Measurements from ENCODE around the gene SLCO4A1. TPM values are rescaled to one million over a fixed set of nuclear protein-coding genes. Genes with fewer than 3 reads are reported as not detected.

The SLCO4A1 gene
- total RNA-seq, 1 donor from 2014 or later = 38.6 TPM

DNA sequence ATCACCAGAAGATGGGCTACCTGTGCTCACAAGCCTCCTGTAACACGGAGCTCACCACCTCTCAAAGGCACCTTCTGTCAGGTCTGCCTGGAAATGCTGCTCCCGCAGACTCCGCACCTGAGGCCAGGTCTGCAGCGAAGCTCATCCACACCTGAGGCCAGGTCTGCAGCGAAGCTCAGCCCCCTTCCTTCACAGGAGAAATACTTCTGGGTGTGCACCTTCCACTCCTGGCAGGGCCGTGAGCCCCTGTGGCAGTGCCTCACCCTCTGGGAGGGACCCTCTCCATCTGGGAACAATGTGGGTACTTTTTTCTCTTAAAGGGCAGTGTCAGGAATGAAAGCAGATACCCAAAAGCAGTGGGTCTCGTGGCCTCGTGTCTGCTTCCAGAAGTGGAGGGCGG is 1.4 kb upstream of the SLCO4A1 start:
- H3K36me3 ChIP-seq (ENCODE audit: control insufficient read depth, insufficient read depth, low read length) = no peaks in the 10 kb centered on the region
- no peak for TF ChIP-seq CTCF (IDR thresholded peaks at IDR 0.05; ENCODE audit: insufficient read depth, low read length, poor library complexity, severe bottlenecking)
- no peak overlapping the region for H3K4me3 ChIP-seq (ENCODE audit: low read depth, low read length)
- DNase-seq (ENCODE audit: low read depth) = no peak
- peaks cover 6% of the 10 kb centered on the region for H3K27me3 ChIP-seq (ENCODE audit: control insufficient read depth, insufficient read depth, low read length)

GRCh38 chr20:62641321-62642050 is 817 bp upstream of the SLCO4A1 start:
- TF ChIP-seq CTCF (IDR thresholded peaks at IDR 0.05; ENCODE audit: insufficient read depth, low read length, poor library complexity, severe bottlenecking) = no peak
- Histone ChIP-seq H3K36me3 (ENCODE audit: control insufficient read depth, insufficient read depth, low read length) (no peaks in the 10 kb centered on the region), H3K27me3 (ENCODE audit: control insufficient read depth, insufficient read depth, low read length) (peaks cover 3% of the 10 kb centered on the region), H3K4me3 (ENCODE audit: low read depth, low read length) (peak overlapping the region; percentile 77)
- DNase-seq (ENCODE audit: low read depth) = no peak

DNA sequence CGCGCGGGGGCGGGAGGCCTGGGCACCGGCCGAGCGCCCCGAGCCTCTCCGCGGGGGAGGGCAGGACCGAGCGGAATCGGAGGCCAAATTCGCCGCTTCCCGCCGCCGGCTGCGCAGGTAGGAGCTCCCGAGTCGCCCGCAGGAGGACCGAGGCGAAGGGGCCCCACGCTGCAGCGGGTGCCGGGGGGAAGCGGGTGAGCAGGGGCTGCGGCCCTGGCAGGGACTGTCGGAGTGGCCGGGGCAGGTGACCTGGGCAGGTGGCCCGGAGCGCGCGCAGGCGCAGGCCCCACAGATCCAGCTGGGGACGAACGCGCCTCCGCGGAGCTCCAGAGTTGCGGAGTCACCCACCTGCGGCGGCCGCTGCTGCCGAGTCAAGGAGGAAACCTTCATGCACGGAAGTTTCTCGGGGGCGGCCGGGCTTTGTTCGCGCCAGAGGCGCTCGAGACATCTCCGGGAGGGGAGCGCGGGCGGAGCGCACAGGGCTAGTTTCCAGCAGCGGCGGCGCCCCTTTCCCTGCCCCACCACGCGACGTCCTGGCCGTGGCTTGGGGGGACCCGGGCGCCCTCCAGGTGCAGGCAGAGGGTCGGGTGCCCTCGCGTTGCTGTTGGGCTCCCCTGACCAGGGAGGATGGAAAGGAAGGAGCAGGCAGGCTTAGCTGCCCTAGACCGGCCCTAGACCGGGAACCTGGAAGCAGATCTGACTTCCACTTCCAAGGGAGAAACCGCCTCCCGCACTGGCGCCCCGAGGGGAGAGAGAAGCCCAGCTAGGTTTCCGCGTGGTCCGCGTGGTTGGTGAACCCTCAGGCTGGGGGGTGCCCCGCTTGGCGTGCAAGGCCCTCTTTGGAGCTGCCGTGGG is 590 bp downstream of the SLCO4A1 start:
- no peak for TF ChIP-seq CTCF (IDR thresholded peaks at IDR 0.05; ENCODE audit: insufficient read depth, low read length, poor library complexity, severe bottlenecking)
- Histone ChIP-seq H3K36me3 (ENCODE audit: control insufficient read depth, insufficient read depth, low read length) (no peaks in the 10 kb centered on the region), H3K27me3 (ENCODE audit: control insufficient read depth, insufficient read depth, low read length) (peaks cover 2% of the 10 kb centered on the region), H3K4me3 (ENCODE audit: low read depth, low read length) (peak overlapping the region; percentile 77)
- DNase-seq (ENCODE audit: low read depth) = no peak

GRCh38 chr20:62643521-62644043 is 1.3 kb downstream of the SLCO4A1 start:
- DNase-seq (ENCODE audit: low read depth) = no peak
- H3K36me3 ChIP-seq (ENCODE audit: control insufficient read depth, insufficient read depth, low read length) = no peaks in the 10 kb centered on the region
- TF ChIP-seq CTCF (IDR thresholded peaks at IDR 0.05; ENCODE audit: insufficient read depth, low read length, poor library complexity, severe bottlenecking) = no peak
- peak overlapping the region; percentile 77 for H3K4me3 ChIP-seq (ENCODE audit: low read depth, low read length)
- peaks cover 2% of the 10 kb centered on the region for H3K27me3 ChIP-seq (ENCODE audit: control insufficient read depth, insufficient read depth, low read length)

GRCh38 chr20:62644044-62644795 is 1.9 kb downstream of the SLCO4A1 start:
- Histone ChIP-seq H3K4me3 (ENCODE audit: low read depth, low read length) (peak overlapping the region; percentile 77), H3K27me3 (ENCODE audit: control insufficient read depth, insufficient read depth, low read length) (no peaks in the 10 kb centered on the region), H3K36me3 (ENCODE audit: control insufficient read depth, insufficient read depth, low read length) (no peaks in the 10 kb centered on the region)
- DNase-seq (ENCODE audit: low read depth) = no peak
- no peak for TF ChIP-seq CTCF (IDR thresholded peaks at IDR 0.05; ENCODE audit: insufficient read depth, low read length, poor library complexity, severe bottlenecking)

Data from kidney epithelial cell (primary cell).